B cell (primary cell): Measurements from ENCODE around the gene SSBP2. TPM values are rescaled to one million over a fixed set of nuclear protein-coding genes. Genes with fewer than 3 reads are reported as not detected.

Experiments used
- ATAC-seq: fragments of 200-7000 bp; cut with Tn5 transposase; one replicate; pipeline ENCODE4 v1.10.0; 2021; ENCODE audit warnings: low read depth, mild to moderate bottlenecking, moderate number of reproducible peaks, moderate library complexity
- CTCF ChIA-PET: fragments of 350-600 bp; sonication (Branson Sonifier 250); formaldehyde crosslinking; loops from one replicate; lab custom pipeline; 2021; ENCODE audit warnings: antibody characterized with exemption, inconsistent platforms; lab: Charles Lee
- POLR2A ChIA-PET: fragments of 350-600 bp; sonication (Branson Sonifier 250); formaldehyde crosslinking; loops from one replicate; lab custom pipeline; 2021; ENCODE audit warnings: antibody characterized with exemption; lab: Charles Lee
- DNase-seq: peaks from one replicate; pipeline ENCODE4 v3.0.0; 2013
- H2AFZ ChIP-seq: 2 replicates; pipeline ENCODE4 v1.6.1; 2012; ENCODE audit warnings: mild to moderate bottlenecking, low read depth, low read length; ENCODE audit not compliant: insufficient read depth, poor library complexity, severe bottlenecking
- H3K27ac ChIP-seq, 2 donors: 1 replicate in 1 of 2; 2 replicates in 1 of 2; pipeline ENCODE4 v1.5.1; 2012 to 2013; ENCODE audit warnings: low read length in 2 of 2, mild to moderate bottlenecking in 2 of 2, moderate library complexity in 1 of 2
- H3K27me3 ChIP-seq, 4 experiments: fragments of 200-600 bp in 1 of 4; sonication (generic) in 1 of 4; replicated peaks in 1 of 4; 1 replicate in 2 of 4; 2 replicates in 2 of 4; pipeline versions ENCODE4 v1.6.1 to v1.7.0; 2013 to 2016; ENCODE audit warnings: low read length in 3 of 4, mild to moderate bottlenecking in 2 of 4, mixed read lengths in 1 of 4, moderate library complexity in 1 of 4; ENCODE audit not compliant: insufficient read depth in 4 of 4, control insufficient read depth in 3 of 4; ENCODE audit errors: control extremely low read depth in 1 of 4
- H3K36me3 ChIP-seq, 2 experiments: replicated peaks in 1 of 2; 1 replicate in 1 of 2; 2 replicates in 1 of 2; pipeline versions ENCODE4 v1.6.1 to v1.7.1; 2013; ENCODE audit warnings: low read length in 1 of 2; ENCODE audit not compliant: insufficient read depth in 2 of 2, control insufficient read depth in 1 of 2; ENCODE audit errors: control extremely low read depth in 1 of 2, extremely low read depth in 1 of 2
- H3K4me1 ChIP-seq, 2 donors: fragments of 200-600 bp in 1 of 2; sonication (generic) in 1 of 2; 1 replicate in 1 of 2; 2 replicates in 1 of 2; pipeline versions ENCODE4 v1.5.1 to v1.6.1; 2013 to 2017; ENCODE audit warnings: low read length in 2 of 2; ENCODE audit not compliant: control insufficient read depth in 2 of 2, insufficient read depth in 2 of 2
- H3K4me2 ChIP-seq: replicated peaks from 2 replicates; pipeline ENCODE3; 2012; ENCODE audit warnings: mild to moderate bottlenecking, low read depth, low read length; ENCODE audit not compliant: poor library complexity, severe bottlenecking
- H3K4me3 ChIP-seq, 5 experiments: fragments of 200-600 bp in 1 of 5; sonication (generic) in 1 of 5; 1 replicate in 3 of 5; 2 replicates in 2 of 5; pipeline versions ENCODE4 v1.5.1 to v1.7.0; 2011 to 2016; ENCODE audit warnings: low read length in 4 of 5, mild to moderate bottlenecking in 4 of 5, low read depth in 2 of 5, control low read depth in 1 of 5, moderate library complexity in 1 of 5; ENCODE audit not compliant: insufficient read depth in 1 of 5; ENCODE audit errors: control extremely low read depth in 1 of 5, extremely low read depth in 1 of 5
- H3K79me2 ChIP-seq: fragments of 200-600 bp; sonication (generic); one replicate; pipeline ENCODE4 v1.6.0; 2016; ENCODE audit warnings: low read length; ENCODE audit not compliant: control insufficient read depth, insufficient read depth
- H3K9ac ChIP-seq: fragments of 200-600 bp; sonication (generic); 2 replicates; pipeline ENCODE4 v1.6.1; 2017; ENCODE audit warnings: mild to moderate bottlenecking, low read length, moderate library complexity
- H3K9me3 ChIP-seq, 3 donors: one replicate each; pipeline versions ENCODE4 v1.6.1 to v1.7.1; 2013; ENCODE audit warnings: low read length in 2 of 3; ENCODE audit not compliant: control insufficient read depth in 2 of 3, insufficient read depth in 1 of 3; ENCODE audit errors: control extremely low read depth in 1 of 3
- H4K20me1 ChIP-seq: 2 replicates; pipeline ENCODE4 v1.6.0; 2012; ENCODE audit warnings: mild to moderate bottlenecking, low read length; ENCODE audit not compliant: insufficient read depth, control insufficient read depth, poor library complexity, severe bottlenecking
- H3K27ac Mint-ChIP-seq: one replicate; pipeline ENCODE4 v1.8.0; 2021; ENCODE audit warnings: mixed read lengths
- H3K27me3 Mint-ChIP-seq: one replicate; pipeline ENCODE4 v1.8.0; 2021; ENCODE audit warnings: mixed read lengths
- H3K4me1 Mint-ChIP-seq: one replicate; pipeline ENCODE4 v1.8.0; 2021; ENCODE audit warnings: mixed read lengths
- H3K4me3 Mint-ChIP-seq: one replicate; pipeline ENCODE4 v1.8.0; 2021; ENCODE audit warnings: mixed read lengths
- H3K9me3 Mint-ChIP-seq: one replicate; pipeline ENCODE4 v1.8.0; 2022; ENCODE audit warnings: mixed read lengths; ENCODE audit not compliant: insufficient read depth
- CTCF ChIP-seq: fragments of 200-600 bp; IDR thresholded peaks from one replicate; pipeline ENCODE4 v1.8.0; 2022; ENCODE audit warnings: antibody characterized with exemption, mild to moderate bottlenecking
- EZH2 ChIP-seq: IDR thresholded peaks from 2 replicates; pipeline ENCODE4 v1.6.1; 2012; ENCODE audit warnings: borderline replicate concordance, low read depth, mild to moderate bottlenecking, moderate library complexity, low read length; ENCODE audit not compliant: insufficient read depth, poor library complexity, severe bottlenecking
- WGBS: methylation state at CpG from one replicate; pipeline ENCODE4 v1.1.5; 2013; ENCODE audit warnings: missing lambda C conversion rate; ENCODE audit not compliant: insufficient coverage; 5-methylcytosine and 5-hydroxymethylcytosine counted together
- intact Hi-C: fragments of 100-400 bp; cut with micrococcal nuclease; formaldehyde crosslinking; loops from one replicate; pipeline ENCODE4 v1.10.0; 2022
- polyA plus RNA-seq: library from polyadenylated mRNA; depleted of rRNA; stranded (reverse); fragments of >200 nt; gene quantifications from 2 replicates; pipeline ENCODE4 v1.2.3, GENCODE V29; 2012
- total RNA-seq, 2 donors: library from RNA; stranded (reverse); fragments of 120-200 nt in 1 of 2; gene quantifications; 1 replicate in 1 of 2; 2 replicates in 1 of 2; pipeline versions ENCODE4 v1.2.3 to v1.2.4, GENCODE V29; 2013 to 2022

The SSBP2 gene
- total and polyA plus RNA-seq, 2 donors (not counting 1 experiment from before 2014, with no cell fraction given) = 40.9 to 49.6 TPM

- ChIA-PET POLR2A (interaction anchor here (0.6 to 0.8 kb wide), 2 partner anchors 194 to 384 kb away, joined by 3 read pairs; no protein-coding TSS in a partner anchor), CTCF (interaction anchor here (0.5 kb wide), 1 partner anchor 1174 kb away, joined by 3 read pairs; no protein-coding TSS in a partner anchor)
- Histone ChIP-seq H3K27me3 (no peaks in the 10 kb centered on the region), H3K36me3 (peaks cover 0 to 2% of the 10 kb centered on the region in 2 experiments), H4K20me1 (peaks cover 36% of the 10 kb centered on the region), H3K4me1 (no peaks in the 10 kb centered on the region), H3K79me2 (peaks cover 71% of the 10 kb centered on the region), H2AFZ (no peak overlapping the region), H3K27ac (no peak overlapping the region), H3K9ac (no peak overlapping the region), H3K4me3 (no peak overlapping the region), H3K9me3 (peaks cover 0 to 3% (median 0%) of the 10 kb centered on the region in 3 donors), H3K4me2 (no peak overlapping the region)
- H3K27me3 Mint-ChIP-seq = no peaks in the 10 kb centered on the region
- peaks cover 3% of the 10 kb centered on the region for H3K9me3 Mint-ChIP-seq
- DNase-seq = no peak
- no peak overlapping the region for H3K27ac Mint-ChIP-seq
- WGBS = no CpG with 5 or more reads among the region's 1 CpG
- ATAC-seq = no peak
- no peak overlapping the region for H3K4me3 Mint-ChIP-seq
- peaks cover 39% of the 10 kb centered on the region for H3K4me1 Mint-ChIP-seq
- intact Hi-C loops = no loop called here
- TF ChIP-seq EZH2 = no peak
- no peak for TF ChIP-seq CTCF
Observed at GRCh38 chr5:81657386-81657785, 93.5 kb downstream of the SSBP2 start.

GRCh38 chr5:81656783-81657182 is 94.1 kb downstream of the SSBP2 start:
- Mint-ChIP-seq H3K27ac (no peak overlapping the region), H3K4me3 (no peak overlapping the region), H3K27me3 (no peaks in the 10 kb centered on the region), H3K9me3 (peaks cover 3% of the 10 kb centered on the region), H3K4me1 (peaks cover 40% of the 10 kb centered on the region)
- Histone ChIP-seq H3K36me3 (peaks cover 0 to 2% of the 10 kb centered on the region in 2 experiments), H3K27me3 (no peaks in the 10 kb centered on the region), H3K79me2 (peaks cover 67% of the 10 kb centered on the region), H3K9ac (no peak overlapping the region), H3K9me3 (peaks cover 0 to 3% (median 0%) of the 10 kb centered on the region in 3 donors), H3K4me2 (no peak overlapping the region), H3K27ac (no peak overlapping the region), H3K4me1 (no peaks in the 10 kb centered on the region), H2AFZ (no peak overlapping the region), H3K4me3 (no peak overlapping the region), H4K20me1 (peaks cover 42% of the 10 kb centered on the region)
- DNase-seq (no peak), ATAC-seq (no peak)
- ChIA-PET CTCF (interaction anchor here (0.9 kb wide), 1 partner anchor 231 kb away, joined by 3 read pairs; no protein-coding TSS in a partner anchor), POLR2A (no interaction called here)
- no CpG with 5 or more reads among the region's 3 CpGs for WGBS
- intact Hi-C loops = no loop called here
- no peak for TF ChIP-seq EZH2
- no peak for TF ChIP-seq CTCF
